Raji (cell line): ENCODE results near the gene EHD1.

ENCODE experiments used
- POLR2A ChIP-seq: IDR thresholded peaks from 2 replicates; pipeline ENCODE4 v1.6.1; 2011; ENCODE audit warnings: low read depth, low read length, control low read depth; ENCODE audit not compliant: insufficient read depth

Gene EHD1

DNA sequence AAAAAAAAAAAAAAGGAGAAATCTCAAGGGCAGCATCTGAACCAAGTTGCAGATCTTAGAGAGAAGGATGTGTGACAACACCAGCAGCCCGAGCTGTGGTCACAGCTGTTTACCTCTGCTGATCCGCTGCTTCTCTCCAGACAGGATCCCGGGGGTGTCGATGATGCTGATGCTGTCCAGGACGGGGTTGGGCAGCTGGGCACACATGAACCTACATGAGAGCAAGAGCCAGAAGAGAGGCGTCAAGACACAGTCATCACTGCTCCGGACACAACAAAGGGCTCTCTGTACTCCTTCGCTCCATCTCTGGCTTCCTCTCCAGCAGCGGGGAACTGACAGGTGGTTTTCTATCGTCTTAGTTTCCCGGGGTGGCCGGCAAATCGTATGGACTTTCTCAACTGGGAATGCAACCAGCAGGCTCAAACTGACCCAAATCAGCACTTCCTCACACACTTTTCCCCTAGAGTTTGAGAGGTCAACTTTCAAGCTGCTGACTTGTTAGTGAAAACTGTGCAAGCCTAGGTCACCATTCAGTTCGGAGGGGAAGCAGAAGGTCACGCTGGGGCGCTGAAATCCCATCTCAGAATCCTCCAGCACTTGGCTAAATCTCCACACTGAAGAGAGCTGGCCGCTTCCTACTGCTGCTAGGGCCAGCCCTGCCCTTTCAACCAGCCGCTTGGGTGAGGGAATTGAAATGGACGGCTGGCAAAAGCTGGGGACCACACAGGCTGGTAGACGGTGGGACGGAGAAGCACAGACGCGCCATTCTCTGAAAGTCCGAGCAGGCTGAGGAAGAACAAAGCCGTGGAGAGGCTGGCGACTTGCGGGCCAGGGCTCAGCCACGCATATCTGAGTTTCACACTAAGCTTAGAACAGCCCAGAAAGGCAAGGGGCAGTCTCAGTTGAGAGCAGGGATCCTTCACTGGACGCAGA is 3.8 kb downstream of the EHD1 start:
- no peak for TF ChIP-seq POLR2A

DNA sequence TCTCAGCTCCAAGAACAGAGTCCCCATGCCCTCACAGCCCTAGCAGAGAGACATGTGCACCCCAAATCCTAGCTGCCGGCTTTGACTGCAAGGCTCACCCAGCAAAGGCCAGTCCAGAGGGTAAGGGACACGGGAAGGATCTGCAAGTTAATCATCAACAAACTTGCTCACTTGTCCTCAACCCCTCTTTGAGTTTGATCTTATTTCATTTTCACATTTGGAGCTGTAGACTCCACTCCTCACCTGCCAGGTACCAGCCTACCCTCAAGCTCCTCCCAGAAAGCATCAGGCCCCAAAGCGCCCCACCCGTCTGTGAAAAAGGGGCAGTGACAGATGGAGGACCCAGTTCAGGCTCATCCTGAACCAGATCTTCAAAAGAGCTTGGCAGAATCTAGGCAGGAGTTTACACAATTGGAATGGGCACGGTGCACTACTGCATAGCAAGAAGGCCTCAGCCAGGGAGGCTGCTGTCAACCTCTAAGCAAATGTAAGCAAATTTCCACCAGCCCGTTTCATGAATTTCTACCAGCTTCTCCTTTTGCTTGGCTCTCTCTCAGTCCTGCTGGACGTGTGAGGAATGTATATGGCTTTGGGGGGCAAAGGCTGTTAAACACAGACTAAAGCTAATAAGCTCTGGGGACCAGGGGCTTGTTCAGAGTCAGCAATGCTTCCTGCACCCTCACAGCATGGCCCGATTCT is 5.5 kb downstream of the EHD1 start:
- TF ChIP-seq POLR2A = no peak

DNA sequence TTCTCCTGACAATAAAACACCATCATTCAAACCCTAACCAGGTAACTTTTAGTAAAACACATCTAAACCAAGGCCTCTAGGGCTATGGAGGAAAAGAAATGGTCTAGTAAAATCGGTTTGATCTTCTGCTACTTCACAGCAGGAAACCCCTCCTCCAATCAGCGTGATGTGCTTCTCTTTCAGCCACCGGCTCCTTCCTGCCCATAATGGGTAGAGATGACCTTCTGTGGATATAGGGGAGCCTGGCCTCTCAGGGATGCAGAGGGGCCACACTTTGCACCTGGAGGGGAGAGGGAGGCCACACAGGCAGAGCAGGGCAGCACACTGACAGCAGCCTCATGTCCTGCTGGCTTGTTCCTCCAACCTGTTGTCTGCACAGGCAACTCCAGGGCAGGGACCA is 6.9 kb downstream of the EHD1 start:
- TF ChIP-seq POLR2A = no peak

DNA sequence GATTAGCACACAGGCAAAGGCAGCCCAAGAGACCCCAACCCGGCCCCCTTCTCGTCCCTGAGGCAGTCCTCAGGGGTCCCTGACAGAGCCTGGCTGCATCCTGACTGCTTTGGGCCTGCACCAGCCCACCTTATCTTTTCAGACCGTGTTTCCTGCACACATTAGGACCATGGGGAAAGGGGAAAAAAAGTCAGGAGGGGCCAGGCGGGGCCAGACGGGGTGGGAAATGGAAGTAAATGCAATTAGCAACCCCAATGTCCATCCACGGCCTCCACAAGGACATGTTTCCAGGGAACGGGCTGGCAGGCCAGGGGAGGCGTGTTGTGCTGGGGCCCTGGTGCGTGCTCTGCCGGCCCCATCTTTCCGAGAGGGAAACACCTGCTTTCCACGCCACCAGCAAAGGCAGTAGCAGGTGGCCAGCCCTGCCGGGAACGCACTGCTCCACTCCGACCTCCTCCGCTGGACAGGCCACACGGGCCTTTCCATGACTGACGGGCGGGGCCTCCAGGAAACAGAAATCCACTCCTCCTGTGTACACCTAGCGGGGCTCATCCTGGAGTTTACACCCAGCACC is 7.4 kb downstream of the EHD1 start:
- no peak for TF ChIP-seq POLR2A

DNA sequence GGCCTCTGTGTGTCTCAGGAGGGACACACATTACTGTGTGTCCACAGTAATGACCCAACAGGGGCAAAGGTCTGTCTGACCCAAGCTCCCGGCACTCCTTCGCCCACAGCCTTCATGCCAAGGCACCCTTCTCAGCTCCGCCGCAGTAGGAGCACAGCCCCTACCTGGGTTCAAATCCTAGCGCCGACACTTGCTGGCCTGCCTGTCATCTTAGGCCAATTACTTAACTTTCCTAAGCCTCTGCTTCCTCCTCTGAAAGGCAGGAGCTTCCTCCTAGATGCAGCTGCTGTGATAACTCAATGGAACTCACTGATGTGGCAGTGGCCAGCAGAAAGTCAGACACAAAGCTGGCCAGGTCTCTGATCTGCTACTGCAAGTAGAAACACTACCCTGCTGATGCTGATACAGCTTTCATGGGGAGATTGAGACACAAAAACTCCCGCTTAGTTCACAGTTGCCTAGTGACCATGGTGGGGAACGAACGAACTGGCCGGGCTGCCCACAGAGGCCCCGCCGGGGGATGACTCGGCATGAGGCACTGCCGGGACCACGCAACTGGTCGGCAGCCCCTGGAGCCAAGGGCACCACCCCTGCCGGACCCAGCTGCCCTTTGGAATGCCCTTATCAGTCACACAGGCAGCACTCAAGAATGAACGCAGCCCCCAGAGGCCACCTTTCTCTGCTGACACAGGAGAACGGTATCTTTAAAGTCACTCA is 8.1 kb downstream of the EHD1 start:
- TF ChIP-seq POLR2A = no peak

DNA sequence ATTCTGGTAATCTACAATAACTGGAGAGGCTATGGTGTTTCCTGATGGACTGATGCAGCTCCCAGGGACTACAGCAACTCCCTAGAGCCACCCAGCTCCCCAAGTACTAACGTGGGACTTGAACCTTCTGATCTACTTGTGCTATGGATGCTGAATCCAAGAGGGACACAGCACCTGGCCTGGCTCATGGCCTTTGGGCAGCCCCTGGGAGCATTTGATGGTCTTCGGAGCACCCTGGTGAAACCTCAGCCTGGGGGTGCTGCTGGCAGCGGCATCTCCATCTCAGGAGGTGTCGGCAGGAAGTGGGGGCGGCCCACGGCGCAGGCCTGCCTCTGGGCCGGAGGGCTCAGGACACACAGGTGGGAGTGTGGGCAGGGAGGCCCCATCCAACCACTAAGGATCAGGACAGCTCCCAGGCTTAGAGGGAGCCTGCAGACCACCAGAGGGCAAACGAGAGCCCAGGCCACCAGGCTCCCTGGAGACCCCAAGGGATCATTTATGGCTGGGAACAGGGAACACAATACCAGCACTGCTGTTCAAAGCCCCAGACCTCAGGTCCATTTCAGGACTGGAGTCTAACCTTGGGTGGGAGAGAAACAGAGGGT is 8.7 kb downstream of the EHD1 start:
- no peak for TF ChIP-seq POLR2A

DNA sequence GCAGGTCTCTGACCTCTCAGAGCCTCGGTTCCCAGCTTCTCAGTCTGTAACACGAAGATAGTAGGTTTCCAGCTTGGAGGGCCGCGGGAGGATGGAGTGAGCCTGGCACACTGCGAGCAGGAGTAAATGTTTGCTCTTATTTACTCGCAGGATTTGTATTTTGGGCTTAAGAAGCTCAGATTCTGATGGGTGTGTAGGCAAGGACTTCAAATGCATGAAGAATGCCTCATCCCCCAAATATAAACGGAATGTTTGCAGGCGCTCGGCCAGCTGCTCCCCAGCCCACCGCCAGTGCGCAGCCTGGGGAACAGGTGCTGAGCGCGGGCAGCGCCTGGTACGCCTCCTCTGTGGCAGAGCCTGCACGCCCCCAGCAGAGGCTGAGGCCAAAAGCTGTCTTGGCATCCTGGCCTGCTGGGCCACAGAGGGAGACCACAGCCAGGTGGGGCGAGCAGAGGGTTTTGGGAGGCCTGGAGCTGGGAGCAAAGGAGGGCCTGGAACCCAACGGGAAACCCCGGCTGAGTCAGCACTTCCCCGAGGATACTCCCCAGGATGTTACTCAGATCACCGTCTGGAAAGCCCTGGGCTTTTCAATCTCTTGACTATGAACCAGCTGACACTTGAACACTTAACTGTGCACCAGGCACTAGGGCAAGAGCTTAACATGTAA is 9.4 kb downstream of the EHD1 start:
- no peak for TF ChIP-seq POLR2A

DNA sequence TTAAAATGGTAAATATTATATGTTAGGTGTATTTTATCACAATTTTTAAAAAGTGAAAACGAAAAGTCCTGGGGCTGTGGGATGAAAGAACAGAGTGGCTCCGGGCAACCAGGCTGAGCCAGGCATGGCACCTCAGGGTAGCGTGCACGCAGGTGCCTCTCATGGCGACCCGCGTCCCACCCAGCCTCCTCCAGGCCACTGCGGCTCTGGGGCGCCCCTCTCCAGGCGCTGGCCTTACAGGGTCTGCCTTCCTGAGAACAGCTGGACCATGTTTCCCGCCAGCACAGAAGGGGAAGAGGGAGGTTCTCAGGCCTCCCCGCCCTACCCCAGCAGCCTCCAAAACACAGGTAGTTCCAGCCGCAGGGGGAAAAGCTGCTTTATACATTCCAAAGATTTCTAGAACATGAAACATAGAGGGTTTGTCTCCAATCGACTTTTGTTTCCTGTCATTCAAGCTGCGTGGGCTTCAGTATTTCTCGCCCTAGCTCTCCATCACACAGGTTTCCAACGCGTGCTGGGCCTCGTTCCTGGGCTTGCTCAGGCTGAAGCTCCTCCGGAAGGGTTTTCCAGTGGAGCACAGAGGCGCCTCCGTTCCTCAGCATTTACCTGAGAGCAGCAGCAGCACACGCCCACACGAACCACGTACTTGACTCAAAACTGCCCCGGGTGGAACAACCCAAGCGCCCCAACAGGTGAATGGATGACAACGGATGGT is 10.5 kb downstream of the EHD1 start:
- no peak for TF ChIP-seq POLR2A

DNA sequence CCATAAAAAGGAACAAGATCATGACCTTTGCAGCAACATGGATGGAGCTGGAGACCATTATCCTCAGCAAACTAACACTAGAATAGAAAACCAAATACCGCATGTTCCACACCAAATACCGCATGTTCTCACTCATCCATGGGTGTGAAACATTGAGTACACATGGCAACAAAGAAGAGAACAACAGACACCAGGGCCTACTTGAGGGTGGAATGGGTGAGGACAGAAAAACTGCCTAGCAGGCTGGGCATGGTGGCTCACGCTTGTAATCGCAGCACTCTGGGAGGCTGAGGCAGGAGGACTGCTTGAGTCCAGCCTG is 12.3 kb downstream of the EHD1 start:
- TF ChIP-seq POLR2A = no peak

DNA sequence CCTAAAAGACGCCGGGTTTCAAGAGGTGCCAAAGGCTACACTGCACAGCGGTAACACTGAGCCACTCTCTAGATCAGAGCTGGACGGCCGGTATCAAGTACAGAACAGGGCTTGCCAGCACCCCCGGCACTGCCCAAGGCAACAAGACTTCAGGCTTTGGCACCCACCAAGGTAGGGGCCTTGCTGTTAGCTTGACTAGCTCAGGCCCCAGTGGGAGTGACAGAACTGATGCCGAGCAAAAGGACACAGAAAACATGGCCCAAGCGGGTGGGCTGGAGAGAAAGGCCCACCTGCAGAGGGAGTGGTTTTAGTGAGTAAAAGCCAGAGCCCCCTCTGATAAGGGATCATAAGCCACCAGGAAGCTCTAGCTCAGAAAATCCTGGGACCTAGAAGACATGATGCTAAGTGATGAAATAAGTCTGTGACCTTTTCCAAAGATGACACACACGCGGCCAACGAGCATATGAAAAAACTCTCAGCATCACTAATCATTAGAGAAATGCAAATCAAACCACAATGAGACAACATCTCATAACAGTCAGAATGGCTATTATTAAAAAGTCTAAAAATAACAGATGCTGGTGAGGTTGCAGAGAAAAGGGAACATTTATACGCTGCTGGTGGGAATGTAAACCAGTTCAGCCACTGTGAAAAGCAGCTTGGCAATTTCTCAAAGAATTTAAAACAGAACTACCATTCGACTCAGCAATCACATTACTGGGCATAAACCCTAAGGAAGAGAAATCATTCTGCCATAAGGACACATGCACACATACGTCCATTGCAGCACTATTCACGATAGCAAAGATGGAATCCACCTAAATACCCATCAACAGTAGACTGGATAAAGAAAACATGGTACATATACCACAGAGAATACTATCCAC is 12.9 kb downstream of the EHD1 start:
- peak; percentile 0; the same call in 1 of the 2 replicates for TF ChIP-seq POLR2A

DNA sequence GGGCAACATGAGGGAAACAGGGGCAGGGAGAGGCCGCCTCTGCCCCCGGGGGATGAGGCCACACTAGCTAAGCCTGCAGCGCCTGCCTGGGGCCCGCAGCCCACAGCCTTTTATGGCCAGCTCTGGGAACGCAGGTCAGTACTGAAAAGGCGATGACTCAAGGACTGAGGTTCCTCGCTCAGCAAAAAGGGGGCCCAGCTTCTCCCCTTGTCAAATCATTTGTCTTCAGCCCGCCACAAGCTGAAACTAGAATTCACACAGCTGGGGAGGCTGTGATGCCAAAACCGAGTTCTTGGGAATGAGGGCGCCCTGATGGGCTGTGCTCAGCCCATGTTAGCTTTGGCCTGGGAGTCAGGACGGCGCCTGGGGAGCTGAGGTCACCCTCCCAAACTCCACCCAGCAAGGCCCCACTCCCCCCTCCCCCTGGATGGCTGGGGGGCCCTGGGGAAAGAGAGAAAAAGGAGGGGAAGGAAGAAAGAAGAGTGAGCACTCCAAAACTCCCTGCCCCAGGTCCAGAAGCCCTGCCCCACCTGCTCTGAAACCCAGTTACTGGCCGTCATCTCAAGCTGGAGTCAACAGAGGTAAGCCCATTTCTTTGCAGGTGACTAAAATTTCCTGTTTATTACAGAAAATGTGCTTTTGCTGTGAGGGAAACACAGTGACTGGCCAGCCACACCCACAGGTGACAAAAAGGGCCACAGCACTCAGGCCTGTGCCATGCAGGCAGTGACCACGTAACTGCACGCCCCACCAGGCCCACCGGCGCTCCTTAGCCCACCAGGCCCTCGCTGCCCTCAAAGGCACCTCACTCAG is 13.7 kb downstream of the EHD1 start:
- TF ChIP-seq POLR2A = peak; percentile 32; the same call in 1 of the 2 replicates

DNA sequence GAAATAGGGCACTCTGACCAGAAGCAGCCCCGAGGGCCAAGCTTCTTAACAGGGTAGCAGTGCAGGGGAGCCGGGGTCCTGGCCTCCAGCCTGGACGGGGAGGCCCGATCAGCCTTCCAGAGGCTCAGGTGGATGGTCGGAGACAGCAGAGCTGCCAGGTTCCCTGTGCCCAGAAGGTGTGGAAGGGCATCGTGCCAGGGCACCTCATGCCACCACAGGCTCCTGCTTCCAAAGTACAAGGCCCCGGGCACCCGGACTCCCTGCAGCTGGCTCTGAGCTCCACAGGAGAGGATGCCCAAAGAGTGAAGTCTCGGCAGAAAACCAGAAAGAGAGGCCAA is 14.3 kb downstream of the EHD1 start:
- TF ChIP-seq POLR2A = no peak
